DND-41 (cell line): ENCODE measurements around the gene CMYA5.

Source experiments
- ATAC-seq: fragments of 200-7000 bp; cut with Tn5 transposase; 3 replicates; pipeline ENCODE4 v1.9.1; 2021; ENCODE audit warnings: low read depth; ENCODE audit not compliant: insufficient read depth
- DNase-seq: peaks from one replicate; pipeline ENCODE4 v3.0.0-alpha.2; 2020
- H2AFZ ChIP-seq: 2 replicates; pipeline ENCODE4 v1.6.0; 2012; ENCODE audit warnings: low read depth, low read length
- H3K27ac ChIP-seq: 2 replicates; pipeline ENCODE4 v1.5.1; 2012; ENCODE audit warnings: low read length, inconsistent platforms
- H3K27me3 ChIP-seq: fragments of 200-600 bp; sonication (generic); 2 replicates; pipeline ENCODE4 v1.6.0; 2012; ENCODE audit warnings: low read length, mild to moderate bottlenecking, inconsistent platforms; ENCODE audit not compliant: insufficient read depth, poor library complexity
- H3K36me3 ChIP-seq: 2 replicates; pipeline ENCODE4 v1.5.1; 2012; ENCODE audit warnings: low read length, inconsistent platforms; ENCODE audit not compliant: insufficient read depth
- H3K4me1 ChIP-seq: 2 replicates; pipeline ENCODE4 v1.5.1; 2012; ENCODE audit warnings: mild to moderate bottlenecking, low read length; ENCODE audit not compliant: insufficient read depth
- H3K4me2 ChIP-seq: 2 replicates; pipeline ENCODE4 v1.6.0; 2012; ENCODE audit warnings: mild to moderate bottlenecking, moderate library complexity, low read length, inconsistent platforms; ENCODE audit not compliant: insufficient read depth
- H3K4me3 ChIP-seq, 2 experiments: fragments of 200-600 bp in 1 of 2; shearing (Covaris generic) in 1 of 2; 2 replicates each; pipeline ENCODE4 v1.5.1; 2012 to 2016; ENCODE audit warnings: inconsistent platforms in 2 of 2, low read length in 2 of 2, mild to moderate bottlenecking in 2 of 2, low read depth in 1 of 2, moderate library complexity in 1 of 2
- H3K79me2 ChIP-seq: 2 replicates; pipeline ENCODE4 v1.6.0; 2012; ENCODE audit warnings: low read length, inconsistent platforms; ENCODE audit not compliant: insufficient read depth
- H3K9ac ChIP-seq: 2 replicates; pipeline ENCODE4 v1.6.0; 2012; ENCODE audit warnings: low read depth, mild to moderate bottlenecking, inconsistent platforms, low read length, moderate library complexity
- H3K9me3 ChIP-seq: 2 replicates; pipeline ENCODE4 v1.5.1; 2012; ENCODE audit warnings: low read length, moderate library complexity, mild to moderate bottlenecking, inconsistent platforms; ENCODE audit not compliant: insufficient read depth, severe bottlenecking
- H4K20me1 ChIP-seq: 2 replicates; pipeline ENCODE4 v1.6.0; 2012; ENCODE audit warnings: low read length; ENCODE audit not compliant: insufficient read depth
- EZH2 ChIP-seq: IDR thresholded peaks from 3 replicates; pipeline ENCODE4 v1.6.1; 2012; ENCODE audit warnings: borderline replicate concordance, low read depth, mild to moderate bottlenecking, moderate library complexity, low read length, inconsistent platforms; ENCODE audit not compliant: severe bottlenecking
- TF ChIP-seq, protein P1 (sequence below): IDR thresholded peaks from 2 replicates; pipeline ENCODE4 v1.5.1; 2012; ENCODE audit warnings: borderline replicate concordance, low read length, moderate library complexity, mild to moderate bottlenecking; ENCODE audit not compliant: poor library complexity, severe bottlenecking; ENCODE audit errors: extremely low read depth

The CMYA5 gene

DNA sequence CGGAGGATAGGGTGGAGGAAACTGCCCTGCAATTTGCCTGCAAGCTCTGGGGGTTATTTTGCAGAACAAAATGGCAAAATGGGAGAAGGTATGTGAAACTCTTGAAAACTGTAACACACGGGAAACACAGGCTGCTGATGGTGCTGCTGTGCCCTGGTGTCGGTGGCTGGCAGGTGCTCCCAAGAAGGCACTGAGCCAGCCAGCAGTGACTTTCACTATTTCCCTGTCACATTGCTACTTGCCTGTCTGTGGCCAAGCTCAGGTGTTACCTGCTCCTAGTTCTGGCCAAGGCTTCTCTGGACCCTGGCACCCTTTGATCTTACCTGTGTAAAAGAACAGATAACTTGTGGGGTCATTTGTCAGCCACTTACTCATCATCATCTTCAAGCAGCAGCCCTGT lies 102.2 kb downstream of the CMYA5 start:
- H3K36me3 ChIP-seq, result no peaks in the 10 kb centered on the region
- DNase-seq (no peak), ATAC-seq (no peak)
- H3K4me2 ChIP-seq, result no peak overlapping the region
- TF ChIP-seq EZH2, result no peak
- TF ChIP-seq, protein P1, sequence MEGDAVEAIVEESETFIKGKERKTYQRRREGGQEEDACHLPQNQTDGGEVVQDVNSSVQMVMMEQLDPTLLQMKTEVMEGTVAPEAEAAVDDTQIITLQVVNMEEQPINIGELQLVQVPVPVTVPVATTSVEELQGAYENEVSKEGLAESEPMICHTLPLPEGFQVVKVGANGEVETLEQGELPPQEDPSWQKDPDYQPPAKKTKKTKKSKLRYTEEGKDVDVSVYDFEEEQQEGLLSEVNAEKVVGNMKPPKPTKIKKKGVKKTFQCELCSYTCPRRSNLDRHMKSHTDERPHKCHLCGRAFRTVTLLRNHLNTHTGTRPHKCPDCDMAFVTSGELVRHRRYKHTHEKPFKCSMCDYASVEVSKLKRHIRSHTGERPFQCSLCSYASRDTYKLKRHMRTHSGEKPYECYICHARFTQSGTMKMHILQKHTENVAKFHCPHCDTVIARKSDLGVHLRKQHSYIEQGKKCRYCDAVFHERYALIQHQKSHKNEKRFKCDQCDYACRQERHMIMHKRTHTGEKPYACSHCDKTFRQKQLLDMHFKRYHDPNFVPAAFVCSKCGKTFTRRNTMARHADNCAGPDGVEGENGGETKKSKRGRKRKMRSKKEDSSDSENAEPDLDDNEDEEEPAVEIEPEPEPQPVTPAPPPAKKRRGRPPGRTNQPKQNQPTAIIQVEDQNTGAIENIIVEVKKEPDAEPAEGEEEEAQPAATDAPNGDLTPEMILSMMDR, result no peak
- no peak overlapping the region for H2AFZ ChIP-seq
- H3K9me3 ChIP-seq, result no peaks in the 10 kb centered on the region
- no peak overlapping the region for H3K27ac ChIP-seq
- no peaks in the 10 kb centered on the region for H3K4me1 ChIP-seq
- no peaks in the 10 kb centered on the region for H3K79me2 ChIP-seq
- no peak overlapping the region for H3K9ac ChIP-seq
- H3K27me3 ChIP-seq, result no peaks in the 10 kb centered on the region
- H3K4me3 ChIP-seq, result no peak overlapping the region
- H4K20me1 ChIP-seq, result no peaks in the 10 kb centered on the region

DNA sequence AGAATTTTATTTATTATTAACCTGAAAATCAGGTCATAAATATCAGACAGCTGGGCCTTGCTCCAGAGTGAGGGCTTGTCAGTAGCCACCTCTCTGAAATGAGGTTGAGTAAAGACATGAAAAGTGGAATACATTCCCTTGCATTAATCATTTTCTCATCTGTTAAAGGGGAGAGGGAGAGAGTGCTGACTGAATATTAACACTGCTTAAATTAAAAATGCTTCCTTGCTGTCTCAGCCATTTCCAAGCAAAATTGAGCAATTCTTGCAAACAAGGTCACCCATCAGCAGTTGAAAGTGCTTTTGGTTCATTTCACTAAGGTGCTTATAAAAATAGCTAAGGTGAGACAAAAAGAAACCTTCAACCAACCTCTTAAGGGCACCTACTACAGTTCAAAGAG lies 102.8 kb downstream of the CMYA5 start:
- TF ChIP-seq, protein P1, result no peak
- H2AFZ ChIP-seq, result no peak overlapping the region
- no peaks in the 10 kb centered on the region for H3K79me2 ChIP-seq
- no peaks in the 10 kb centered on the region for H4K20me1 ChIP-seq
- no peak overlapping the region for H3K4me3 ChIP-seq
- no peaks in the 10 kb centered on the region for H3K36me3 ChIP-seq
- no peak overlapping the region for H3K27ac ChIP-seq
- no peaks in the 10 kb centered on the region for H3K4me1 ChIP-seq
- H3K9me3 ChIP-seq, result no peaks in the 10 kb centered on the region
- H3K4me2 ChIP-seq, result no peak overlapping the region
- H3K9ac ChIP-seq, result no peak overlapping the region
- ATAC-seq (no peak), DNase-seq (no peak)
- H3K27me3 ChIP-seq, result no peaks in the 10 kb centered on the region

DNA sequence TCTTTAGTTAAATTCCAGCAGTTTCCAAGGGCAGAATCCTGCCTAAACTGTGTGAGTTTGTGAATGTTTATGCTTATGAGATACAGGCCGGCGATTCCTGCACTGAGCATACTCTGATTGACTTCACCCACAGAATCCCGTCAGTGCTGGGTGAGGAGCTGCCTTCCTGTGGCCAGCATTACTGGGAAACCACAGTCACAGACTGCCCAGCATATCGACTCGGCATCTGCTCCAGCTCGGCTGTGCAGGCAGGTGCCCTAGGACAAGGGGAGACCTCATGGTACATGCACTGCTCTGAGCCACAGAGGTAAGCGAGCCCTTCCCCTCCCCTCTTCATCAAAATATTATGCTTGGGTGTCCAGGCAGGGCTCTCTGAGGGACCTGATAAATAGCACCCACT lies 103.7 kb downstream of the CMYA5 start:
- DNase-seq, result no peak
- no peaks in the 10 kb centered on the region for H3K27me3 ChIP-seq
- H3K36me3 ChIP-seq, result no peaks in the 10 kb centered on the region
- H3K4me2 ChIP-seq, result no peak overlapping the region
- H3K79me2 ChIP-seq, result no peaks in the 10 kb centered on the region
- H3K4me1 ChIP-seq, result no peaks in the 10 kb centered on the region
- H3K9ac ChIP-seq, result no peak overlapping the region
- no peaks in the 10 kb centered on the region for H4K20me1 ChIP-seq
- no peak for ATAC-seq
- H3K27ac ChIP-seq, result no peak overlapping the region
- H3K9me3 ChIP-seq, result no peaks in the 10 kb centered on the region
- no peak overlapping the region for H3K4me3 ChIP-seq
- no peak overlapping the region for H2AFZ ChIP-seq
- TF ChIP-seq, protein P1, result no peak

DNA sequence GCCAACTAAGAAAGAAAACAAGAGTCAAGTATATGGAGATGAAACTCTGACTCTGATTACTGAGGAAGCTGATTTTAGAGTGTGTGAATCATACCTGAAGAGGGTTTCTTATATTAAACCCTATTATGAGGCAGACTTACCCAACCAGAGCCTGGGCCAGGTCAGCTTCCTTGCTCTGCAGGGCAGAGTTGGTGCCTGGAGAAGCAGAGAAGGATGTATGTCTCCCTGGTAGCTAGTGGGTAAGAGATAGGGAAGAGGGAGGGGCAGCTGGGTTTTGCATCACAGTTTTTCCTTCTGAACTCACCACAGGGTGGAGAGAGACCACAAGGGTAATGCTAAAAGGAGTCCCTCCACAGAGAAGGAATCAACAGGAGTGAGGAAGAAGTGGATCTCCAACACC lies 104.1 kb downstream of the CMYA5 start:
- Histone ChIP-seq H3K4me1 (no peaks in the 10 kb centered on the region), H3K79me2 (no peaks in the 10 kb centered on the region), H4K20me1 (no peaks in the 10 kb centered on the region), H3K9ac (no peak overlapping the region), H3K27ac (no peak overlapping the region), H3K9me3 (no peaks in the 10 kb centered on the region), H2AFZ (no peak overlapping the region), H3K4me3 (no peak overlapping the region), H3K4me2 (no peak overlapping the region), H3K36me3 (no peaks in the 10 kb centered on the region), H3K27me3 (no peaks in the 10 kb centered on the region)
- TF ChIP-seq, protein P1, result no peak
- TF ChIP-seq EZH2, result no peak
- ATAC-seq, result no peak
- DNase-seq, result no peak
